ENCODE measurements around the gene IGSF21.

IGSF21 gene

GRCh38 chr1:18110598-18110939 lies 3.0 kb downstream of the IGSF21 start:
- H3K4me3 ChIP-seq (ENCODE audit: low read length), result no peak overlapping the region
- no peak for TF ChIP-seq CTCF (conservative IDR thresholded peaks at IDR 0.05; ENCODE audit: low read depth, low read length)
- DNase-seq (ENCODE audit: low read depth), result no peak

GRCh38 chr1:18110968-18111367 lies 3.4 kb downstream of the IGSF21 start:
- no peak for TF ChIP-seq CTCF (conservative IDR thresholded peaks at IDR 0.05; ENCODE audit: low read depth, low read length)
- DNase-seq (ENCODE audit: low read depth), result no peak
- no peak overlapping the region for H3K4me3 ChIP-seq (ENCODE audit: low read length)

GRCh38 chr1:18111605-18112297 lies 4.2 kb downstream of the IGSF21 start:
- TF ChIP-seq CTCF (conservative IDR thresholded peaks at IDR 0.05; ENCODE audit: low read depth, low read length), result no peak
- DNase-seq (ENCODE audit: low read depth), result no peak
- H3K4me3 ChIP-seq (ENCODE audit: low read length), result no peak overlapping the region

- no peak for TF ChIP-seq CTCF (conservative IDR thresholded peaks at IDR 0.05; ENCODE audit: low read depth, low read length)
- no peak overlapping the region for H3K4me3 ChIP-seq (ENCODE audit: low read length)
Measured at GRCh38 chr1:18112611-18113010, 5.0 kb downstream of the IGSF21 start.

GRCh38 chr1:18114726-18115410 lies 7.3 kb downstream of the IGSF21 start:
- no peak for TF ChIP-seq CTCF (conservative IDR thresholded peaks at IDR 0.05; ENCODE audit: low read depth, low read length)
- H3K4me3 ChIP-seq (ENCODE audit: low read length), result no peak overlapping the region
- no peak for DNase-seq (ENCODE audit: low read depth)

More at GRCh38 chr1:18112611-18113010, 5.0 kb downstream of the IGSF21 start:
- DNase-seq (ENCODE audit: low read depth), result no peak

- H3K4me3 ChIP-seq (ENCODE audit: low read length), result no peak overlapping the region
- no peak for TF ChIP-seq CTCF (conservative IDR thresholded peaks at IDR 0.05; ENCODE audit: low read depth, low read length)
- DNase-seq (ENCODE audit: low read depth), result no peak
Measured at GRCh38 chr1:18116777-18117176, 9.2 kb downstream of the IGSF21 start.

- TF ChIP-seq CTCF (conservative IDR thresholded peaks at IDR 0.05; ENCODE audit: low read depth, low read length), result no peak
- no peak overlapping the region for H3K4me3 ChIP-seq (ENCODE audit: low read length)
- no peak for DNase-seq (ENCODE audit: low read depth)
Measured at GRCh38 chr1:18118078-18118477, 10.5 kb downstream of the IGSF21 start.

Measured in retinal pigment epithelial cell (primary cell).